Measurements from ENCODE around the gene BTG2.

Gene BTG2

DNA sequence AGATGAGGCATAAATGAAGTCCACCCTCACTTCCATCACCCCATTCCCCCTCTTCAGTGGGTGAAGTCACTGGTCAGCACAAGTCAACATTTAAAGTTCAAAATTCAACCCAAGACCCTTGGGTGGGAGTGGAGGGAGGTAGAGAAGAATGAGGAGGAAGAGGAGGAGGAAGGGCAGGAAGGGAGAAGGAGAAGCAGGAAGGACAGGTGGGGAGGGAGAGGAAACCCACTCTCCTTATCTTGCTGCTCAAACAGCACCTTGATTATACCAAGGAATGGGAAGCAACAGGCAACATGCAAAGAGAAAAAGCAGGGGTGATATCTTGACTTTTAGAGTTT, 4.0 kb upstream of the BTG2 start:
- TF ChIP-seq, protein P1, sequence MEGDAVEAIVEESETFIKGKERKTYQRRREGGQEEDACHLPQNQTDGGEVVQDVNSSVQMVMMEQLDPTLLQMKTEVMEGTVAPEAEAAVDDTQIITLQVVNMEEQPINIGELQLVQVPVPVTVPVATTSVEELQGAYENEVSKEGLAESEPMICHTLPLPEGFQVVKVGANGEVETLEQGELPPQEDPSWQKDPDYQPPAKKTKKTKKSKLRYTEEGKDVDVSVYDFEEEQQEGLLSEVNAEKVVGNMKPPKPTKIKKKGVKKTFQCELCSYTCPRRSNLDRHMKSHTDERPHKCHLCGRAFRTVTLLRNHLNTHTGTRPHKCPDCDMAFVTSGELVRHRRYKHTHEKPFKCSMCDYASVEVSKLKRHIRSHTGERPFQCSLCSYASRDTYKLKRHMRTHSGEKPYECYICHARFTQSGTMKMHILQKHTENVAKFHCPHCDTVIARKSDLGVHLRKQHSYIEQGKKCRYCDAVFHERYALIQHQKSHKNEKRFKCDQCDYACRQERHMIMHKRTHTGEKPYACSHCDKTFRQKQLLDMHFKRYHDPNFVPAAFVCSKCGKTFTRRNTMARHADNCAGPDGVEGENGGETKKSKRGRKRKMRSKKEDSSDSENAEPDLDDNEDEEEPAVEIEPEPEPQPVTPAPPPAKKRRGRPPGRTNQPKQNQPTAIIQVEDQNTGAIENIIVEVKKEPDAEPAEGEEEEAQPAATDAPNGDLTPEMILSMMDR (IDR thresholded peaks at IDR 0.05), result no peak
- H3K36me3 ChIP-seq, result peaks cover 1% of the 10 kb centered on the region
- H3K27me3 ChIP-seq, result no peaks in the 10 kb centered on the region
- no peak overlapping the region for H3K4me3 ChIP-seq (ENCODE audit: low read depth in 1 of 2, low read length in 1 of 2)
- H3K27ac ChIP-seq, result peak overlapping the region; percentile 75
- peaks cover 47 to 53% of the 10 kb centered on the region in 2 experiments for H3K4me1 ChIP-seq (ENCODE audit: control insufficient read depth in 1 of 2, insufficient read depth in 1 of 2, low read depth in 1 of 2, low read length in 1 of 2)
- H3K9me3 ChIP-seq, result no peaks in the 10 kb centered on the region

DNA sequence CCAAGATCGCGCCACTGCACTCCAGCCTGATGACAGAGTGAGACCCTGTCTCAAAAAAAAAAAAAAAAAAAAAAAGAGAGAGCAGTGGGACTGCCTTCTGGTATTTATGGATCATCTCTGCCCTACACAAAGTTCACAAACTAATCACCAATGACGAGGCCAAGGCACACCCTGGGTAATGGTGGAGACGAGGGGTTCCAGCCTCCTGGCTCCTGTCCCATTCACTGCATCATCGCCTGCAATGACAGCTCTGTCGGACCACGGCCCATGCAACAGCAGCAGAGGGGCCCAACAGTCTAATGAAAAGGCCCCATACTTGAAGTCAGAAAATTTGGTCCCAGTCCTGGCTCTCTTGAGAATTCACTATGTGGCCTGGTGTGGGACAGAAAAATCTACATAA, 2.9 kb upstream of the BTG2 start:
- no peaks in the 10 kb centered on the region for H3K9me3 ChIP-seq
- peaks cover 13% of the 10 kb centered on the region for H3K36me3 ChIP-seq
- H3K27me3 ChIP-seq, result no peaks in the 10 kb centered on the region
- TF ChIP-seq, protein P1 (IDR thresholded peaks at IDR 0.05), result no peak
- peak overlapping the region; percentile 100 for H3K27ac ChIP-seq
- H3K4me3 ChIP-seq (ENCODE audit: low read depth in 1 of 2, low read length in 1 of 2), result no peak overlapping the region
- H3K4me1 ChIP-seq (ENCODE audit: control insufficient read depth in 1 of 2, insufficient read depth in 1 of 2, low read depth in 1 of 2, low read length in 1 of 2), result peaks cover 51 to 65% of the 10 kb centered on the region in 2 experiments

DNA sequence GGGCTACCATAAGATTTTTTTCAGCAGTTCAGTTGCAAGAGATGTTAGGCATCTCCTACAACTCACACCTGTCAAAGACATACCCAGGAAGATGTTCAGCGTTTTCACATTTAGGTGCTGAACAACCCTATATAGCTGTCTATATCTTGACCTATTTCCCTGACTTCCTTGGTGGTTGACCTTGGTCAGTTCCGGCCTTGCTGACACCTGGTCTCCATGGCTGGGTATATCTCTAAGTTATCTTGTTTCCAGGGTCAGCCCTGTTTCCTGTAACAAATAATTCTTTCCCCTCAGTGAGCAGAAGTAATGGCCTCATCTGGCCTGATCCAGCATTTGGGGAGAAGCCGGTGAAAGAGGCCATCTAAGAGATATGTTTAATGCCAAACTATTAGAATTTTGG, 2.4 kb upstream of the BTG2 start:
- H3K36me3 ChIP-seq, result peaks cover 17% of the 10 kb centered on the region
- no peaks in the 10 kb centered on the region for H3K27me3 ChIP-seq
- TF ChIP-seq, protein P1 (IDR thresholded peaks at IDR 0.05), result no peak
- H3K4me1 ChIP-seq (ENCODE audit: control insufficient read depth in 1 of 2, insufficient read depth in 1 of 2, low read depth in 1 of 2, low read length in 1 of 2), result peaks cover 54 to 69% of the 10 kb centered on the region in 2 experiments
- H3K4me3 ChIP-seq (ENCODE audit: low read depth in 1 of 2, low read length in 1 of 2), result no peak overlapping the region
- no peaks in the 10 kb centered on the region for H3K9me3 ChIP-seq
- H3K27ac ChIP-seq, result peak overlapping the region; percentile 100

DNA sequence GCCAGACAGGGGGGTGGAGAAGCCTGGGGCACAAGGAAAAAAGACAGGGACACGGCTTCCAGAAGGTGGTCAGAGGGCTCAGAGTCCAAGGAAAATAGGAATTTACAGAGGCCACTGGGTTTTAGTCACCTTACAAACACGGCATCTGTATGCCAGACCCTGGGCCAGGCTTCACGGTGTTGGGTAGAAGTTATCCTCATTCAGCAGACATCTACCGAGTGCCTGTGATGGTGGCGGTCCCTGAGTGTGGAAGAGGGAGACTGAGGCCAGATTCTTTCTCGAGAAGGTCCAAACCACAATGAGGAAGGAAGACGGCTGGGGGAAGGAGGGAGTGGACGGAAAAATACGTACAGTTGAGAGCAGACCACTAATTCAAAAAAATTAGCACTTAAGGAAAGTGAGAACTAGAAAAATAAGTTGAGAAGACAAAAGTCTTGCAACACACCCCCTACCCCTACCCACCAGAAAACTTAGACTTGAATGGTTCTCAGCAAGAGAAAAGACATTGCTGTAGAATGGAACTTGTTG, 864 bp upstream of the BTG2 start:
- peaks cover 70 to 85% of the 10 kb centered on the region in 2 experiments for H3K4me1 ChIP-seq (ENCODE audit: control insufficient read depth in 1 of 2, insufficient read depth in 1 of 2, low read depth in 1 of 2, low read length in 1 of 2)
- H3K36me3 ChIP-seq, result peaks cover 33% of the 10 kb centered on the region
- TF ChIP-seq, protein P1 (IDR thresholded peaks at IDR 0.05), result no peak
- H3K4me3 ChIP-seq (ENCODE audit: low read depth in 1 of 2, low read length in 1 of 2), result peak overlapping the region; percentile 91 to 99
- no peaks in the 10 kb centered on the region for H3K27me3 ChIP-seq
- no peaks in the 10 kb centered on the region for H3K9me3 ChIP-seq
- peak overlapping the region; percentile 100 for H3K27ac ChIP-seq

DNA sequence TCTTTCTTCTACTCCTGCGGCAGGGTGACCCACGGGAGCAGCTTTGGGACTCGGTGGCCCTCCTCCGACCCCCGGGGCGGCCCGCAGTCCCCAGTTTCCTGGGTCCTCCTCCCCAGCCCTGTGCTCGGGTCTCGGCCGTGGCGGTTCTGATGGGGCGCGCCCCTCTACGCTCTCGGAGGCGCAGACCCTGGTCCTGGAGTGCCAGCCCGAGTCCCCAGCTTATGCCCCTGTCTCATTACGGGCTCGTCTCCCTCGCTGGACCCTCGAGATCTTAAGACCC, 430 bp downstream of the BTG2 start:
- Histone ChIP-seq H3K36me3 (peaks cover 44% of the 10 kb centered on the region), H3K27ac (peak overlapping the region; percentile 100), H3K27me3 (no peaks in the 10 kb centered on the region), H3K4me3 (ENCODE audit: low read depth in 1 of 2, low read length in 1 of 2) (peak overlapping the region; percentile 91 to 99), H3K9me3 (no peaks in the 10 kb centered on the region), H3K4me1 (ENCODE audit: control insufficient read depth in 1 of 2, insufficient read depth in 1 of 2, low read depth in 1 of 2, low read length in 1 of 2) (peaks cover 73 to 85% of the 10 kb centered on the region in 2 experiments)
- TF ChIP-seq, protein P1 (IDR thresholded peaks at IDR 0.05), result no peak

Data from neutrophil (primary cell).